VCaP (cell line): ENCODE data around the gene PAQR4.
A peak's percentile ranks its signal among the peaks of the same experiment; 100 is the strongest.

Experiments used
- H3K27ac ChIP-seq: fragments of 450-650 bp; 2 replicates; pipeline ENCODE4 v1.5.1; 2017
- CTCF ChIP-seq: fragments of 450-650 bp; conservative IDR thresholded peaks from 2 replicates; pipeline ENCODE4 v1.5.1; 2017; ENCODE audit warnings: mild to moderate bottlenecking, moderate library complexity

PAQR4 gene

GRCh38 chr16:2983706-2984136 lies 14.6 kb downstream of the PAQR4 start:
- no peak overlapping the region for H3K27ac ChIP-seq
- TF ChIP-seq CTCF: peak; percentile 92

- no peak for TF ChIP-seq CTCF
- no peak overlapping the region for H3K27ac ChIP-seq
Measured at GRCh38 chr16:2985462-2985861, 16.3 kb downstream of the PAQR4 start.

GRCh38 chr16:2985893-2986355 lies 16.8 kb downstream of the PAQR4 start:
- no peak for TF ChIP-seq CTCF
- no peak overlapping the region for H3K27ac ChIP-seq

GRCh38 chr16:2986623-2987188 lies 17.6 kb downstream of the PAQR4 start:
- no peak overlapping the region for H3K27ac ChIP-seq
- TF ChIP-seq CTCF: no peak

GRCh38 chr16:2987286-2987685 lies 18.1 kb downstream of the PAQR4 start:
- no peak for TF ChIP-seq CTCF
- H3K27ac ChIP-seq: no peak overlapping the region

- H3K27ac ChIP-seq: no peak overlapping the region
- no peak for TF ChIP-seq CTCF
Measured at GRCh38 chr16:2987833-2988232, 18.7 kb downstream of the PAQR4 start.

- H3K27ac ChIP-seq: no peak overlapping the region
- no peak for TF ChIP-seq CTCF
Measured at GRCh38 chr16:2988590-2989099, 19.5 kb downstream of the PAQR4 start.
